Stomach (tissue), 4 donors: Measurements from ENCODE around the gene XCL1.

Experiments
- CTCF ChIP-seq, 7 experiments: fragments of 450-650 bp in 4 of 7; fragments of 200-600 bp in 3 of 7; sonication (generic) in 3 of 7; IDR thresholded peaks; one replicate each; pipeline ENCODE4 v1.5.1; 2016 to 2019; ENCODE audit warnings: antibody characterized with exemption in 7 of 7, control low read depth in 2 of 7, mild to moderate bottlenecking in 1 of 7
- EP300 ChIP-seq: sonication (generic); formaldehyde crosslinking; IDR thresholded peaks from one replicate; pipeline ENCODE4 v1.6.1; 2017; ENCODE audit warnings: antibody characterized with exemption
- POLR2A ChIP-seq, 4 donors: fragments of 450-650 bp; IDR thresholded peaks; one replicate each; pipeline ENCODE4 v1.6.1; 2016; ENCODE audit warnings: antibody characterized with exemption in 4 of 4, control low read depth in 2 of 4, mild to moderate bottlenecking in 1 of 4, moderate library complexity in 1 of 4

GRCh38 chr1:168623003-168623828, 46.8 kb downstream of the XCL1 start:
- TF ChIP-seq CTCF (IDR thresholded peaks at IDR 0.05) (no peak), EP300 (no peak), POLR2A (IDR thresholded peaks at IDR 0.05) (no peak)
